Small intestine (tissue), 7 donors: ENCODE data around the gene SIGLEC1. TPM values are rescaled to one million over a fixed set of nuclear protein-coding genes. Genes with fewer than 3 reads are reported as not detected.

Source experiments
- DNase-seq, 2 donors: peaks; one replicate each; pipeline versions ENCODE4 v3.0.0 to v3.0.0-alpha.2; 2013
- FAIRE-seq: peaks from 2 replicates; lab custom pipeline; 2012; peaks lifted over from hg19 to GRCh38; lab: Jason Lieb, UNC
- H3K27ac ChIP-seq, 3 donors: one replicate each; pipeline ENCODE4 v1.5.1; 2013; ENCODE audit warnings: low read length in 2 of 3, mild to moderate bottlenecking in 2 of 3, control low read depth in 1 of 3, inconsistent platforms in 1 of 3, low read depth in 1 of 3, moderate library complexity in 1 of 3
- H3K27me3 ChIP-seq, 3 donors: one replicate each; pipeline ENCODE4 v1.6.1; 2013; ENCODE audit warnings: low read length in 3 of 3, inconsistent platforms in 1 of 3; ENCODE audit not compliant: control insufficient read depth in 3 of 3, insufficient read depth in 3 of 3
- H3K36me3 ChIP-seq, 3 donors: one replicate each; pipeline ENCODE4 v1.6.1; 2013; ENCODE audit warnings: low read length in 3 of 3, inconsistent platforms in 1 of 3, low read depth in 1 of 3, mild to moderate bottlenecking in 1 of 3, moderate library complexity in 1 of 3; ENCODE audit not compliant: control insufficient read depth in 3 of 3, insufficient read depth in 2 of 3
- H3K4me1 ChIP-seq, 3 donors: one replicate each; pipeline ENCODE4 v1.6.1; 2013; ENCODE audit warnings: low read length in 2 of 3, inconsistent platforms in 1 of 3, low read depth in 1 of 3, mild to moderate bottlenecking in 1 of 3, moderate library complexity in 1 of 3; ENCODE audit not compliant: control insufficient read depth in 3 of 3, insufficient read depth in 2 of 3
- H3K4me3 ChIP-seq, 3 donors: one replicate each; pipeline ENCODE4 v1.5.1; 2013; ENCODE audit warnings: low read length in 3 of 3, control low read depth in 1 of 3, inconsistent platforms in 1 of 3, low read depth in 1 of 3, mild to moderate bottlenecking in 1 of 3, moderate library complexity in 1 of 3
- H3K9me3 ChIP-seq, 2 donors: one replicate each; pipeline ENCODE4 v1.6.1; 2013; ENCODE audit warnings: low read depth in 1 of 2, low read length in 1 of 2; ENCODE audit not compliant: control insufficient read depth in 2 of 2, insufficient read depth in 1 of 2
- WGBS, 3 donors: extraction: QIAGEN DNeasy Blood & Tissue Kit; methylation state at CpG; one replicate each; pipeline ENCODE4 v1.1.7; 2013; 5-methylcytosine and 5-hydroxymethylcytosine counted together
- polyA plus RNA-seq, 4 donors: library from polyadenylated mRNA; stranded (reverse) in 3 of 4; unstranded in 1 of 4; fragments of 200-250 nt in 3 of 4; fragments of 120-200 nt in 1 of 4; gene quantifications; one replicate each; pipeline versions ENCODE4 v1.2.1 to v1.2.3, GENCODE V29; 2013
- donor health status: healthy with polysubstance abuse.
- donor health status: control.
- donor health status: control.
- donor health status: Bipolar disorder and iron deficiency.
- donor health status: healthy.

Gene SIGLEC1
- polyA plus RNA-seq, 4 donors: 0.22 to 6.3 (median 2.3) TPM

DNA sequence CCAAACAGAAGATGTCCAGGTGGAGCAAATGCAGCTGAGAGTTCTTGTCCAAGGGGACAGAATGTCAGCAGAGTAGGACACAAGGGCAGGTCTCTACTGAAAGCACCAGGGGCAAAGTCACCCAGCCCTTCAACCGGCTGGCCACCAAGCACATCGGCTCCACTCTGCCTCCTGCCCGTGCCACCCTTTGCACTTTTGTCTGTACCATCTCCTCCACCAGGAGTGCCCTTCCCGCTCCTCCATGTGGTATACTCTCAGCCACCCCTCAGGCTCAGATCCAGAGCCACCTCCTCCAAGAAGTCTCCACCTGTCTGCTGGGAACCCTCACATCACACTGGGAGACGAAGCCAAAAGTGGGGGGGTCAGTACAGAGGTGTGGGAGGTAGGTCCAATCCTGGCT, 16.0 kb upstream of the SIGLEC1 start:
- Histone ChIP-seq H3K27me3 (peaks cover 2 to 30% (median 6%) of the 10 kb centered on the region in 3 donors), H3K4me1 (peaks cover 0 to 3% (median 0%) of the 10 kb centered on the region in 3 donors), H3K27ac (no peak overlapping the region), H3K36me3 (no peaks in the 10 kb centered on the region), H3K4me3 (no peak overlapping the region), H3K9me3 (no peaks in the 10 kb centered on the region)
- FAIRE-seq (no peak), DNase-seq (no peak)
- WGBS, 3 donors: 43 to 79% (median 74%) methylated on average over 5 of the region's 5 CpGs

DNA sequence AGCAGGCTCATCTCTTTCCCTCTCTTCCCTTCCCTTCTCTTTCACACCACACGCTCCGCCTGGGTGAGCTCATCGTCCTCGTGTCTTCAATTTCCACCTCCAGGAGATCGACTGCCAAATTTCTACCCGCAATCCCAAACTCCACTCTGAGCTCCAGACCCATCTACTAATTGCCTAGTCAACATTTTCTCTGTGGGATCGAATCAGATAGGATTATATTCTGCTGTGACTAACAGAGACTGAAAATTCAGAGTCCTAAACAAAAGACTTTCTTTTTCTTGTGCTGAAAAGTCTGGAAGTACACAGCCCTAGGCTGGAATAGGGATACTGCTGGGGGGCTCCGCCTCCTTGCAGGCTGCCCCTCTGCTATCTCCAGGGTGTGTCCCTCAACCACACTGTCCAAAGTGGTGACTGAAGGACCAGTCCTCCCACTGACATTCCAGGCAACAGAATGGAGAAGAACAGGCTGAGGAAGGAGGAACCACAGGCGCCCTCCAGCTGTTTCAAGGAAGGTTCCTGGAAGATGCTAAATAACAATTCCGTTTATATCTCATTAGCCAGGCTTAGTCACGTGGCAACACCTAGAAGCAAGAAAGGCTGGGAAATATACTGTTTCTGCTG, 15.1 kb upstream of the SIGLEC1 start:
- FAIRE-seq: no peak
- DNase-seq: no peak
- Histone ChIP-seq H3K27me3 (peaks cover 0 to 22% (median 3%) of the 10 kb centered on the region in 3 donors), H3K4me3 (no peak overlapping the region), H3K36me3 (no peaks in the 10 kb centered on the region), H3K9me3 (no peaks in the 10 kb centered on the region), H3K27ac (no peak overlapping the region), H3K4me1 (peaks cover 0 to 3% (median 0%) of the 10 kb centered on the region in 3 donors)
- WGBS, 3 donors: 29 to 40% (median 33%) methylated on average over 11 of the region's 11 CpGs

DNA sequence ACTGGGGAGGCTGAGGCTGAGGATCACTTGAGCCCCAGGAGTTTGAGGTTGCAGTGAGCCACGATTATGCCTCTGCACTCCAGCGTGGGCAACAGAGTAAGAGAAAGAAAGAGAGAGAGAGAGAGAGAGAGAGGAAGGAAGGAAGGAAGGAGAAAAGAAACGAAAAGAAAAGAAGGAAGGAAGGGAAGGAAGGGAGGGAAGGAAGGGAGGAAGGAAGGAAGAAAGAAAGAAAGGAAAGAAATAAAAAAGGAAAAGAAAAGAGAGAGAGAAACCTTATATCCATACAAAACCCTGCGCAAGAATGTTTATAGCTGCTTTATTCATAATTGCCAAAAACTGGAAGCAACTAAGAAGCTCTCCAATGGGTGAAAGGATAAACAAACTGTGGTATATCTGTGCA, 12.0 kb upstream of the SIGLEC1 start:
- H3K27me3 ChIP-seq: peaks cover 0 to 14% (median 0%) of the 10 kb centered on the region in 3 donors
- FAIRE-seq (no peak), DNase-seq (no peak)
- no peak overlapping the region for H3K27ac ChIP-seq
- no peaks in the 10 kb centered on the region for H3K9me3 ChIP-seq
- no peaks in the 10 kb centered on the region for H3K4me1 ChIP-seq
- H3K36me3 ChIP-seq: no peaks in the 10 kb centered on the region
- no peak overlapping the region for H3K4me3 ChIP-seq
- WGBS, 3 donors: 63 to 77% (median 69%) methylated on average over 4 of the region's 4 CpGs

DNA sequence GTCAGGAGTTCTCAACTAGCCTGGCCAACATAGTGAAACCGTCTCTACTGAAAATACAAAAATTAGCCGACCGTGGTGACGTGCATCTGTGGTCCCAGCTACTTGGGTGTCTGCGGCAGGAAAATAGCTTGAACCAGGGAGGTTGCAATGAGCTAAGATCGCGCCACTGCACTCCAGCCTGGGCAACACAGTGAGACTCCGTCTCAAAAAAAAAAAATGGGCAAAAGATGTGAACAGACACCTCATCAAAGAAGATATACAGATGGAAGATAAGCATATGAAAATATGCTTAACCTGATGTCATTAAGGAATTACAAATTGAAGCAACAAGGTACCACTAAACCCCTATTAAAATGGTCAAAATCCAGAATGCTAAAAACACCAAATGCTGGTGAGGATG, 10.9 kb upstream of the SIGLEC1 start:
- WGBS, 3 donors: 85 to 95% (median 93%) methylated on average over 8 of the region's 8 CpGs
- DNase-seq: no peak

DNA sequence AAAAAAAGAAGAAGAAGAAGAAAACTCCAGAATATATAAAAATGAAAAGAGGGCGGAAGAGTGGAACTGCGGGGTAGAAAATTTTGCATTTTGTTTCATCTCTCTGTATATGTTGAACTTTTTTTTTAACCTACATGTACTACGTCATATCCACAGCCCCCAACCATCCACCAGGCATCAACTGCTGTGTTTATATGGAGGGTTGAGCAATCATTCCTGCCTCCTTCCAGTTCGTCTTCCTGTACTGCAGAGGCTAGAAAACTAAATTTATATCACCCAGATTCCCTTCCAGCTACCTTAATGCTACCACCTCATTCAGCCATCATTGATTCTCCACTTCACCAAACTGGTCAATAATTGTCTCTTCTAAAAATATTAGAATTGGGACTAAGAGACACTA, 9.5 kb upstream of the SIGLEC1 start:
- Histone ChIP-seq H3K4me3 (no peak overlapping the region), H3K27me3 (peaks cover 0 to 4% (median 0%) of the 10 kb centered on the region in 3 donors), H3K36me3 (no peaks in the 10 kb centered on the region), H3K27ac (no peak overlapping the region), H3K9me3 (no peaks in the 10 kb centered on the region), H3K4me1 (no peaks in the 10 kb centered on the region)
- no peak for DNase-seq
- no peak for FAIRE-seq
- WGBS, 3 donors: 81 to 88% (median 83%) methylated on average over 4 of the region's 4 CpGs

More for the DNA sequence above, 10.9 kb upstream of the SIGLEC1 start:
- Histone ChIP-seq H3K9me3 (no peaks in the 10 kb centered on the region), H3K4me3 (no peak overlapping the region), H3K4me1 (no peaks in the 10 kb centered on the region), H3K36me3 (no peaks in the 10 kb centered on the region), H3K27ac (no peak overlapping the region), H3K27me3 (peaks cover 0 to 9% (median 0%) of the 10 kb centered on the region in 3 donors)
- FAIRE-seq: no peak

DNA sequence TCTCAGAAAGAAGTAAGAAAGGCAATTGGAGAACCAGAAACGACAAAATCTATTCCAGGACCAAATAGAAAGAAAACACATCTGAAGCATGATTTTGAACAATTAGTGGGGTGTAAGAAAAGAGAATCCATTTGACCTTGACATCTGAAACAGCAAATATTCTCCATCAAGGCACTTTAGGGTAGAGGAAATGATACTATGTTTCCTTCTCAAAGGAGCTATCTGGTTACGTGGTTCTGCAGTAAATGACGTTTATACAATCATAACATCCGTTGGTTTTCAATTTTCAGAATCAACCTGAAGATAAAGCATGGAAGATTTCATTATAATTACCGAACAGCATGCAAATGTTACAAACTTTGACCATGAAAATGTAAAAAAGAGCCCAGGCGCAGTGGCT, 8.2 kb upstream of the SIGLEC1 start:
- Histone ChIP-seq H3K9me3 (no peaks in the 10 kb centered on the region), H3K27me3 (peaks cover 0 to 4% (median 0%) of the 10 kb centered on the region in 3 donors), H3K27ac (no peak overlapping the region), H3K4me3 (no peak overlapping the region), H3K36me3 (no peaks in the 10 kb centered on the region), H3K4me1 (no peaks in the 10 kb centered on the region)
- FAIRE-seq (no peak), DNase-seq (no peak)
- WGBS, 3 donors: 48 to 55% (median 54%) methylated on average over 6 of the region's 6 CpGs

DNA sequence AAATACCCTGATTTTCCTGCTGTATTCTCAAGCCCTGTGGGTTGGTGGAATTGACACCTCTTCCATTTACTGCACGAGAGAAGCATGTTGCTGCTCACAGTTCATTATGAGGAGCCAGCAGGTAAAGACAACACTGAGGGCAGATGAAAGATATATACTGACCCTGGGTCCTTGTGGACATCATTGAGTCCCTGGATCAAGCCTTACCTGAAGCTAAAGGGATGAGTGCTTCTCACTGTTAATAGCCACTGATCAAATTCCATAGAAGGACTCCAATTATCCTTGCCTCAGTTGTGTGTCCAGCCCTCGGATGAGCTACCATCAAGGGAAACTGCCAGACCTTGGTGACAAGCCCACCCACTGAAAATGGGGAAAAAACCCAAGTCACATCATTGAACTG, 7.7 kb upstream of the SIGLEC1 start:
- no peak overlapping the region for H3K27ac ChIP-seq
- no peak for FAIRE-seq
- H3K36me3 ChIP-seq: no peaks in the 10 kb centered on the region
- DNase-seq: no peak
- H3K9me3 ChIP-seq: no peaks in the 10 kb centered on the region
- H3K4me3 ChIP-seq: no peak overlapping the region
- H3K27me3 ChIP-seq: peaks cover 0 to 4% (median 0%) of the 10 kb centered on the region in 3 donors
- H3K4me1 ChIP-seq: no peaks in the 10 kb centered on the region
- 60 to 84% (median 79%) methylated on average over 2 of the region's 2 CpGs for WGBS, 3 donors

DNA sequence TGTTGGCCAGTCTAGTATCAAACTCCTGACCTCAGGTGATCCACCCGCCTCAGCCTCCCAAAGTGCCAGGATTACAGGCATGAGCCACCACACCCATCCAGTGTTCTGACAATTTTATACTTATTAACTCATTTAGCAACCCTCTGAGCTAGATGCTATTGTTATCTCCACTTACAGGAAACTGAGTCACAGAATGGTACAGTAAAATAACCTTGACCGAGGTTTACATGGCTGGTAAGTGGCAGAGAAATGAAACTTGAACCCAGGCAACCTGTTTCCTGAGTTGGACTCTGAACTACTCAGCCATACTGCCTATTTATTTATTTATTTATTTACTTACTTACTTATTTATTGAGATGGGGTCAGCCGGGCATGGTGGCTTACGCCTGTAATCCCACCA, 6.6 kb upstream of the SIGLEC1 start:
- Histone ChIP-seq H3K27ac (no peak overlapping the region), H3K36me3 (no peaks in the 10 kb centered on the region), H3K4me3 (no peak overlapping the region), H3K27me3 (peaks cover 0 to 4% (median 0%) of the 10 kb centered on the region in 3 donors), H3K4me1 (no peaks in the 10 kb centered on the region), H3K9me3 (no peaks in the 10 kb centered on the region)
- DNase-seq: no peak
- FAIRE-seq: no peak
- WGBS, 3 donors: 68 to 87% (median 74%) methylated on average over 4 of the region's 4 CpGs
